Stimulated activated CD4-positive, alpha-beta T cell treated with anti-CD3 and anti-CD28 coated beads, Interleukin-4, amount 100 ng/mL, for 1 hour (primary cell): ENCODE results near the gene MMP19.

Source experiments
- DNase-seq: peaks from one replicate; pipeline ENCODE4 v3.0.0-alpha.2; 2020

The MMP19 gene

DNA sequence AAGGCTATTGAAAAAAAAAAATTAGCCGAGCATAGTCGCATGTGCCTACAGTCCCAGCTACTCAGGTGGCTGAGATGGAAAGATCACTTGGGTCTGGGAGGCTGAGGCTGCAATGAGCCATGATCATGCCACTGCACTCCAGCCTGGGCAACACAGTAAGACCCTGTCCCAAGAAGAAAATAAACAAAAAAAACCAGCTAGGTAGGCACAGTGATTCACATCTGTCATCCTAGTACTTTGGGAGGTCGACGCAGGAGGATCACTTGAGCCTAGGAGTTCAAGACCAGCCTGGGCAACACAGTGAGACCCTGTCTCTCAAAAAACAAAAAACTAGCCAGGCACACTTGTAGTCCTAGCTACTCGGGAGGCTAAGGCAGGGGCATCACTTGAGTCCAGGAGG, 33.5 kb downstream of the MMP19 start:
- DNase-seq: no peak

GRCh38 chr12:55806982-55807381, 35.8 kb downstream of the MMP19 start:
- no peak for DNase-seq

GRCh38 chr12:55797550-55797949, 45.2 kb downstream of the MMP19 start:
- no peak for DNase-seq

DNA sequence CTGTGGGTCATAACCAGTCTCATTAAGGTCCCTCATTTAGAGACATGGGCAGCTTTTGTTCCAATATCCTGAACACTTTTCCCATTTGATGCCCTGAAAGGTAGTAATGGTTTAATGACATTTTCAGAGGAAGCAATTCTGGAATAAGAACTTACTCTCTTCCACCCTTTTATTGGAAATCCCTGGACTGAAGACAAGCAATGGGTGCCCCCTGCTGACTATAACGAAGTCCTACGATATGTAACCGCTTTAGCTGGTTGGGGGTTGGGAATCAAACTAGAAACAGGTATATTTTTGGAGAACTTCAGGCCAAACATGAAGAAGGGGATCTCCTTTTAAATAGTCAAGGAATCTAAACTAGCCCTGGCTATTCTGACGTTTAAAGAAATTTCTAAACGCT, 45.7 kb downstream of the MMP19 start:
- DNase-seq: no peak

GRCh38 chr12:55795950-55796349, 46.8 kb downstream of the MMP19 start:
- no peak for DNase-seq

- no peak for DNase-seq
These were observed 52.8 kb downstream of the MMP19 start for GRCh38 chr12:55789893-55790292.

DNA sequence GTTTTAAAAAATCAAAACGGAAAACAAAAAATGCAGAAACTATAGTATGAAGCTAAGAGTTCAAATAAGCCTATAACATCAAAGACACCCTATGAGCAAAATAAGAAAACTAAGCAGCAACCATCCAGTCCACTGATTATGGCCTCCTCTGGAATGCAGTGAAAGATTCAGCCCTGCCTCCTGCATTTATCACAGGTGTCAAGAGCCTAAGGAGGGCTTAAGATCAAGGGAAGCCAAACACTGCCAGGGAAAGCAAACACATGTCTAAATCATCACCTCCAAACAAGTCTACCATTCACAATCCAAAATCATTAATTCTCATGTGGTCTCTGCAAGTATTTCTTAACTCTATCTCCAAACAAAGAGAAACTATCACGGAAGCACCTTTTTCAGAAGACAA, 53.6 kb downstream of the MMP19 start:
- no peak for DNase-seq

GRCh38 chr12:55788546-55788945, 54.2 kb downstream of the MMP19 start:
- no peak for DNase-seq
